ENCODE data around the gene SNRNP25. TPM values are rescaled to one million over a fixed set of nuclear protein-coding genes. Genes with fewer than 3 reads are reported as not detected.
"Not testable (repeated sequence)": the region's sequence is repeated elsewhere in the genome, so short reads cannot be mapped to it uniquely, and the experiment has no call there.

Gene SNRNP25
- total RNA-seq, 2 donors from 2014 or later = 54.2 to 66.4 TPM

DNA sequence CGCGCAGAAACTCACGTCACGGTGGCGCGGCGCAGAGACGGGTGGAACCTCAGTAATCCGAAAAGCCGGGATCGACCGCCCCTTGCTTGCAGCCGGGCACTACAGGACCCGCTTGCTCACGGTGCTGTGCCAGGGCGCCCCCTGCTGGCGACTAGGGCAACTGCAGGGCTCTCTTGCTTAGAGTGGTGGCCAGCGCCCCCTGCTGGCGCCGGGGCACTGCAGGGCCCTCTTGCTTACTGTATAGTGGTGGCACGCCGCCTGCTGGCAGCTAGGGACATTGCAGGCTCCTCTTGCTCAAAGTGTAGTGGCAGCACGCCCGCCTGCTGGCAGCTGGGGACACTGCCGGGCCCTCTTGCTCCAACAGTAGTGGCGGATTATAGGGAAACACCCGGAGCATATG is 42.9 kb upstream of the SNRNP25 start:
- H3K27ac Mint-ChIP-seq; H3K4me3 Mint-ChIP-seq; H3K27me3 ChIP-seq (ENCODE audit: control insufficient read depth, insufficient read depth, low read length, poor library complexity, severe bottlenecking); H3K36me3 Mint-ChIP-seq (ENCODE audit: low read depth); H3K4me1 ChIP-seq (ENCODE audit: control insufficient read depth, insufficient read depth, low read length); H3K36me3 ChIP-seq (ENCODE audit: control insufficient read depth, insufficient read depth, low read length); H3K4me3 ChIP-seq (ENCODE audit: low read length); H3K4me1 Mint-ChIP-seq; H3K9me3 ChIP-seq (ENCODE audit: control insufficient read depth, low read length); H3K27me3 Mint-ChIP-seq (ENCODE audit: insufficient read depth); H3K9ac ChIP-seq (ENCODE audit: extremely low read depth, low read length, poor library complexity, severe bottlenecking); DNase-seq; H3K9me3 Mint-ChIP-seq; H3K27ac ChIP-seq (ENCODE audit: low read depth, low read length): not testable (repeated sequence)
- 9% methylated on average over 5 of the region's 27 CpGs; no CpG with 5 or more reads in 1 of the 2 experiments for WGBS, 2 experiments (ENCODE audit: insufficient coverage in 1 of 2, insufficient read length in 1 of 2)
- TF ChIP-seq CTCF (conservative IDR thresholded peaks at IDR 0.05) = peak; percentile 44

DNA sequence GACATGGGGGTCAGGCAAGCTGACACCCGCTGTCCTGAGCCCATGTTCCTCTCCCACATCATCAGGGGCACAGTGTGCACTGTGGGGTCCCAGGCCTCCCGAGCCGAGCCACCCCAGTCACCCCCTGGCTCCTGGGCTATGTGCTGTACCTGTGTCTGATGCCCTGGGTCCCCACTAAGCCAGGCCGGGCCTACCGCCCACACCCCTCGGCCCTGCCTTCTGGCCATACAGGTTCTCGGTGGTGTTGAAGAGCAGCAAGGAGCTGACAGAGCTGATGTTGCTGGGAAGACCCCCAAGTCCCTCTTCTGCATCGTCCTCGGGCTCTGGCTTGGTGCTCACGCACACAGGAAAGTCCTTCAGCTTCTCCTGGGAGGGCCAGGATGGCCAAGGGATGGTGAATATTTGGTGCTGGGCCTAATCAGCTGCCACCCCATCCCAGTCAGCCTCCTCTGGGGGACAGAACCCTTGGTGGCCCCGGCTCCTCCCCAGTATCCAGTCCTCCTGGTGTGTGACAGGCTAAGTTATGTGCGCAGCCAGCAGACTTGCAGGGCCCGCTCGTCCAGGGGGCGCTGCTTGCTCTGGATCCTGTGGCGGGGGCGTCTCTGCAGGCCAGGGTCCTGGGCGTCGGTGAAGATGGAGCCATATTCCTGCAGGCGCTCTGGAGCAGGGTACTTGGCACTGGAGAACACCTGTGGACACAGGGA is 36.4 kb upstream of the SNRNP25 start:
- H3K36me3 Mint-ChIP-seq (ENCODE audit: low read depth); H3K9ac ChIP-seq (ENCODE audit: extremely low read depth, low read length, poor library complexity, severe bottlenecking); DNase-seq; H3K4me1 Mint-ChIP-seq; H3K4me3 ChIP-seq (ENCODE audit: low read length); H3K27ac Mint-ChIP-seq; H3K27ac ChIP-seq (ENCODE audit: low read depth, low read length); H3K27me3 ChIP-seq (ENCODE audit: control insufficient read depth, insufficient read depth, low read length, poor library complexity, severe bottlenecking); H3K9me3 Mint-ChIP-seq; H3K27me3 Mint-ChIP-seq (ENCODE audit: insufficient read depth); H3K4me1 ChIP-seq (ENCODE audit: control insufficient read depth, insufficient read depth, low read length); H3K4me3 Mint-ChIP-seq; H3K9me3 ChIP-seq (ENCODE audit: control insufficient read depth, low read length); H3K36me3 ChIP-seq (ENCODE audit: control insufficient read depth, insufficient read depth, low read length): not testable (repeated sequence)
- no CpG with 5 or more reads among the region's 20 CpGs for WGBS, 2 experiments (ENCODE audit: insufficient coverage in 1 of 2, insufficient read length in 1 of 2)

GRCh38 chr16:20886-21285 is 32.7 kb upstream of the SNRNP25 start:
- WGBS, 2 experiments (ENCODE audit: insufficient coverage in 1 of 2, insufficient read length in 1 of 2) = 87 to 89% methylated on average over 7 to 11 of the region's 12 CpGs

GRCh38 chr16:24151-24550 is 29.5 kb upstream of the SNRNP25 start:
- H3K4me3 Mint-ChIP-seq, H3K27ac Mint-ChIP-seq: not testable (repeated sequence)

More at GRCh38 chr16:20886-21285, 32.7 kb upstream of the SNRNP25 start:
- not testable (repeated sequence) for H3K4me3 ChIP-seq (ENCODE audit: low read length); H3K27me3 ChIP-seq (ENCODE audit: control insufficient read depth, insufficient read depth, low read length, poor library complexity, severe bottlenecking); H3K27me3 Mint-ChIP-seq (ENCODE audit: insufficient read depth); H3K4me3 Mint-ChIP-seq; H3K27ac ChIP-seq (ENCODE audit: low read depth, low read length); H3K4me1 ChIP-seq (ENCODE audit: control insufficient read depth, insufficient read depth, low read length); H3K27ac Mint-ChIP-seq; H3K9me3 Mint-ChIP-seq; H3K36me3 Mint-ChIP-seq (ENCODE audit: low read depth); H3K36me3 ChIP-seq (ENCODE audit: control insufficient read depth, insufficient read depth, low read length); DNase-seq; H3K9me3 ChIP-seq (ENCODE audit: control insufficient read depth, low read length); H3K4me1 Mint-ChIP-seq; H3K9ac ChIP-seq (ENCODE audit: extremely low read depth, low read length, poor library complexity, severe bottlenecking)

DNA sequence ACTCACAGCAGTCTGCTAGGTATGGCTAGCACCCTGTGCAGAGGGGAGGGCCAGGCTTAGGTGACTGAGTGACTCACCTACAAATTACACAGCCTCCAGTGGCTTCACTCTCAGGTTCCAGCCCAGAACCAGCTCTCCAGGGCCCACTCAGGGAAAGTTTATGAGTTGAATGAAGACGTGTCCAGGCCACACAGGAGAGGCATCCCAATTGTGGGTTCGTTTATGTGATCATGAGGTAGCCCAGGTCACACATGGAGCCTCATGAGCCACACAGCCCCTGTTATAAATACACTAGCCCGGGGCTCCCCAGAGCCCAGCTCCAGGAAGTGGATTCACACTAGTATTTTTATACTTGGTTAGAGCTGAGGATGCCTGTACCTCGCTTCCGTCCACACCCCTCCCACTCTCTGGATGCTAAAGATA is 27.7 kb upstream of the SNRNP25 start:
- H3K36me3 Mint-ChIP-seq (ENCODE audit: low read depth); H3K4me1 Mint-ChIP-seq; H3K27me3 ChIP-seq (ENCODE audit: control insufficient read depth, insufficient read depth, low read length, poor library complexity, severe bottlenecking); DNase-seq; H3K27ac ChIP-seq (ENCODE audit: low read depth, low read length); H3K36me3 ChIP-seq (ENCODE audit: control insufficient read depth, insufficient read depth, low read length); H3K27ac Mint-ChIP-seq; H3K4me3 ChIP-seq (ENCODE audit: low read length); H3K9me3 Mint-ChIP-seq; H3K9ac ChIP-seq (ENCODE audit: extremely low read depth, low read length, poor library complexity, severe bottlenecking); H3K4me1 ChIP-seq (ENCODE audit: control insufficient read depth, insufficient read depth, low read length); H3K4me3 Mint-ChIP-seq; H3K27me3 Mint-ChIP-seq (ENCODE audit: insufficient read depth); H3K9me3 ChIP-seq (ENCODE audit: control insufficient read depth, low read length): not testable (repeated sequence)
- WGBS, 2 experiments (ENCODE audit: insufficient coverage in 1 of 2, insufficient read length in 1 of 2) = no CpG with 5 or more reads among the region's 5 CpGs

More at GRCh38 chr16:24151-24550, 29.5 kb upstream of the SNRNP25 start:
- H3K27ac ChIP-seq (ENCODE audit: low read depth, low read length); H3K9me3 ChIP-seq (ENCODE audit: control insufficient read depth, low read length); H3K4me1 ChIP-seq (ENCODE audit: control insufficient read depth, insufficient read depth, low read length); DNase-seq; H3K27me3 Mint-ChIP-seq (ENCODE audit: insufficient read depth); H3K36me3 Mint-ChIP-seq (ENCODE audit: low read depth); H3K4me1 Mint-ChIP-seq; H3K27me3 ChIP-seq (ENCODE audit: control insufficient read depth, insufficient read depth, low read length, poor library complexity, severe bottlenecking); H3K9me3 Mint-ChIP-seq; H3K36me3 ChIP-seq (ENCODE audit: control insufficient read depth, insufficient read depth, low read length); H3K4me3 ChIP-seq (ENCODE audit: low read length); H3K9ac ChIP-seq (ENCODE audit: extremely low read depth, low read length, poor library complexity, severe bottlenecking): not testable (repeated sequence)
- WGBS, 2 experiments (ENCODE audit: insufficient coverage in 1 of 2, insufficient read length in 1 of 2) = 90% methylated on average over 2 of the region's 22 CpGs; no CpG with 5 or more reads in 1 of the 2 experiments

DNA sequence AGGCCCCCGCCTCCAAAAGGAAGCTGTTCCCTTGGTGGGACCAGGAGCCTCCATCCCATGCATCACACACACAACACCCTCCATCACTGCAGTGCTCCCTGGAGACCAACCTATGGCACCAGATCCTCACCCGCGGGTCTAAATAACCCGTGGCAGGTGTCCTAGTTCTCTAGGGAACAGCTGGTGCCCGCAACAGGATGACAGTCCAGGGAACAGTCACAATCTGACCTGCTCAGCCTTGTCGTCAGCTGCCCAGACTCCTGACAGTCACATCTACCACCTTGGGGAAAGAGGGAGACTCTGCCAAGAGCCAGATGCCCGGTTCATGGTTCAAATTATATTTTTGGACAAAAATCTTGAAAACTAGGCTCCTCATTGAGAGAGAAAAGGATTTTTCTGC is 23.0 kb upstream of the SNRNP25 start:
- H3K27ac ChIP-seq (ENCODE audit: low read depth, low read length); H3K9me3 ChIP-seq (ENCODE audit: control insufficient read depth, low read length); H3K4me1 Mint-ChIP-seq; H3K4me1 ChIP-seq (ENCODE audit: control insufficient read depth, insufficient read depth, low read length); H3K9ac ChIP-seq (ENCODE audit: extremely low read depth, low read length, poor library complexity, severe bottlenecking); H3K36me3 ChIP-seq (ENCODE audit: control insufficient read depth, insufficient read depth, low read length); H3K27me3 Mint-ChIP-seq (ENCODE audit: insufficient read depth); H3K27me3 ChIP-seq (ENCODE audit: control insufficient read depth, insufficient read depth, low read length, poor library complexity, severe bottlenecking); H3K9me3 Mint-ChIP-seq; H3K4me3 ChIP-seq (ENCODE audit: low read length); H3K36me3 Mint-ChIP-seq (ENCODE audit: low read depth); DNase-seq; H3K27ac Mint-ChIP-seq; H3K4me3 Mint-ChIP-seq: not testable (repeated sequence)
- WGBS, 2 experiments (ENCODE audit: insufficient coverage in 1 of 2, insufficient read length in 1 of 2) = no CpG with 5 or more reads among the region's 7 CpGs
